Measurements from ENCODE around the gene FXYD3.
"Not testable (repeated sequence)": the region's sequence is repeated elsewhere in the genome, so short reads cannot be mapped to it uniquely, and the experiment has no call there.

The FXYD3 gene

GRCh38 chr19:35087393-35087792 lies 28.2 kb upstream of the FXYD3 start:
- DNase-seq = peak in 1 of 3 experiments; percentile 1

- DNase-seq = no peak
These were observed 27.3 kb upstream of the FXYD3 start for GRCh38 chr19:35088131-35088913.

- no peak for DNase-seq
These were observed 26.1 kb upstream of the FXYD3 start for GRCh38 chr19:35089554-35089953.

- DNase-seq = no peak
These were observed 25.5 kb upstream of the FXYD3 start for GRCh38 chr19:35090160-35090505.

DNA sequence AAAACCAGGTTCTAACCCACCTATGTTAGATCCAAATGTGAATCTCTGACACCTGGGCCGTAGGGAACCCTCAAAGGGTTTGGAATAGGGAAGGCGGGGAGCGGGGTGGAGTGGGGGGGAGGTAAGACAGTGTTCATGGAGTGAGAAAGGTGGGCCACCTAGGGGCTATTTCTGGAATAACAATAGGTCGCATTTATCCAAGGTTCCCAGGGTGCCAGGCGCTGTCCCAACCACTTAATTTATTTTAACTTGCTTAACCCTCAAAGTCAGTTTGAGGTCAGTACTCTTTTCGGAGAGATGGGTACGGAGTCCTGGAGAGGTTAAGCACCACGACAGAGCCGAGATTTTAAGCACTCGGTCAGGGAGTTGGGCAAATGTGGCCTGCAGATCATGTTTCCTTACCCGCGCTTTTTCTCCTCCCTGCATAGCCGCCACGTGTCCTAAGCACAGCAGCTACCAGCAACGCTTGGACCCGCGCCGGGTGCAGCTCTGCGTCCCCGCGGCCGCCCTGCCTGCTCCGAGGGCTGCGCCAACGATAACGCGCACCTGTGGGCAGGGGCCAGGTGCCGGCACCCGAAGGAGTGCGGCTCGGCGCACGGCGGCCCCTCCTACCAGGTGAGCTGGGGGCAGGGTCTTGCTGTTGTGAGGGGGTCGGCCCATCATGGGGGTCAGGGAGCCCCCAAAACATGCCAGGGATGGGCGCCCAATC lies 25.0 kb upstream of the FXYD3 start:
- peak in 2 of 3 experiments; percentile 77 to 88 for DNase-seq

DNA sequence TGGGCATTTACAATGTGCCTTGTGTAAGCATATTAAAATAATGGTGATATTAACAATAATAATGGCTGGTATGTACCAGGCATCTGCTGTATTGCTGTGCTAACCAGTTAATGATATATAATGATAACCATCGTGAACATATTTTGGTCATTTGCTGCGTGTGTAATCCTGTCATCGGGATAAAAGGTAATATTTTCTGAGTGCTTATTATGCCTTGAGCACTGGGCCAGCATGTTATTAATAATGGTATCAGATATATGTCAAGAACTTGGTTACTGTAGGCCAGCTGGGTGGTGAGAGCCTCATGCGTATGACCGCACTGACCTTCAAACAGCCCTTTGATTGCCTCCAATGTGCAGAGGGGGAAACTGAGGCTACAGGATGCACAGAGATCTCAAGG lies 22.2 kb upstream of the FXYD3 start:
- peak in 2 of 3 experiments; percentile 2 to 60 for DNase-seq

GRCh38 chr19:35093941-35094647 lies 21.5 kb upstream of the FXYD3 start:
- no peak for DNase-seq

DNA sequence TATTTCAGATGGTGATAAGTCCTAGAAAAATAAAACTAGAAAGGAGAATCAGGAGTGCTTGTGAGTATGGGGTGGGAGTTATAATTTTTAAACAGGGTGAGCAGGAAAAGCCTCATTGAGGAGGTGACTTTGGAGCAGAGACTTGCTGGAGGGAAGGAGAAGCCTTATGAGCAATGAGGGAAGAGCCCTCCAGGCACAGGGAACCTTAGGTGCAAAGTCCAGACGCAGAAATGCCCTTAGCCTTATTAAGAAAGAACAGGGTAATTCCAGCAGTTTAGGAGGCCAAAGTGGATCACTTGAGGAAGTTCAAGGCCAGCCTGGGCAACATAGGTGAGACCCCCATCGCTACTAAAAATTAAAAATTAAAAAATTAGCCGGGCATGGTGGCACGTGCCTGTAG lies 21.0 kb upstream of the FXYD3 start:
- DNase-seq = no peak

- no peak for DNase-seq
These were observed 19.8 kb upstream of the FXYD3 start for GRCh38 chr19:35095667-35096368.

GRCh38 chr19:35098413-35099049 lies 17.1 kb upstream of the FXYD3 start:
- DNase-seq = no peak

DNA sequence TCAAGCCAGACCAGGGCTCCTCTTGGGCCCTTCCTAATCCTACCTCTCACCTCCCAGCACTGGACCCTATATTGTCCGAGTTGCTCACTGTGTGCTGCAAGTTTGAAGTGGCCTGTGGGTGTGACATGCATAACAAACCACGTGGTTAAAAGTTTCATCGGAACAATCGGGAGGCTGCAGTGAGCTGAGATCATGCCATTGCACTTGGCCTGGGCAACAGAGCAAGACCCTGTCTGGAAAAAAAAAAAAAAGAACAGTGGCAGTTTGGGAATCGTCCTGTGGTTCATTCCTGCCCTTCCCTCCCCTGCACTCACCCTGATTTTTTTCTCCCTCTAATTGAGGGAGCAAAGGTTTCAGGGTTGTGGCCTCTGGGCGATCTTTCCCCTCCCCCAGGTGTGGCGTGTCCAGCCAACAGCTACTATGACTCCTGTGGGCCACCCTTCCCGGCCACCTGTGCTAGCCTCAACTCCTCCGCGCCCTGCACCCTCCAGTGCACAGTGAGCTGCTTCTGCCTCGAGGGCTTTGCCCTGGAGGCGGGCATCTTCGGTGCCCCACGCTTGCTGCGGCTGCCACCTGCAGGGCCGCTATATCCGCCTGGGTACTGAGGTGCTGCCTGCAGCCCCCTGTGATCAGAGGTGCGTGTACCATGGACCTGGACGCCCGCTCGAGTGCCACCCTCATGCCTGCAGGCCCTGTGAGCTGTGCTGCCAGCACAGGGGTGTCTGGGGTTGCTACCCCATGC lies 16.3 kb upstream of the FXYD3 start:
- no peak for DNase-seq

GRCh38 chr19:35099897-35100275 lies 15.7 kb upstream of the FXYD3 start:
- DNase-seq = no peak

- no peak for DNase-seq
These were observed 14.8 kb upstream of the FXYD3 start for GRCh38 chr19:35100588-35101533.

DNA sequence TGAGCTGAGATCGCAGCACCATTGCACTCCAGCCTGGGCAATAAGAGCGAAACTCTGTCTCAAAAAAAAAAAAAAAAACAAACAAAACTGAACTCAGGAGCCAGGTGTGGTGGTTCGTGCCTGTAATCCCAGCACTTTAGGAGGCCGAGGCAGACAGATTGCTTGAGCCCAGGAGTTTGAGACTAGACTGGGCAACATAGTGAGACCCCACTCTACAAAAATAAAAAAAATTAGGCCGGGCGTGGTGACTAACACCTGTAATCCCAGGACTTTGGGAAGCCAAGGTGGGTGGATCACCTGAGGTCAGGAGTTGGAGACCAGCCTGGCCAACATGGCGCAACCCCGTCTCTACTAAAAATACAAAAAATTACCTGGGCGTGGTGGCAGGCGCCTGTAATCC lies 13.7 kb upstream of the FXYD3 start:
- not testable (repeated sequence) for DNase-seq

GRCh38 chr19:35103614-35104013 lies 12.0 kb upstream of the FXYD3 start:
- not testable (repeated sequence) for DNase-seq

DNA sequence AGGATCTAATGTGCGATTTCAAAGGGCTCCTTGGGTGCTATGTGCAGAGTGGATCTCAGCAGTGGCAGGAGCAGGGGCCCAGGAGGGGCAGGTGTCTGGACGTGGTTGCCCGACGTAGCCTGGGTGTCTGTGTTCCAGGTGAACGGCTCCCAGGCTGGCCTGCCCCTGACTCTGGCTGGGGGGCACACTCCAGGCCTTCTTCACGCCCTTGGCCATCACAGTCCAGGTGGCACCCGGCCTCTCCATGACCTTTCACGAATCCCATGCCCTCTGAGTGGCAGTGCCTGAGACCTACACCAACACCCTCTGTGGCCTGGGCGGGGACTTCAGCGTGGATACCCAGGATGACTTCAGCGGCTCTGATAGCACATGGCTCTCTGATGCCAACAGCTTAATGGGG lies 11.3 kb upstream of the FXYD3 start:
- no peak for DNase-seq

DNA sequence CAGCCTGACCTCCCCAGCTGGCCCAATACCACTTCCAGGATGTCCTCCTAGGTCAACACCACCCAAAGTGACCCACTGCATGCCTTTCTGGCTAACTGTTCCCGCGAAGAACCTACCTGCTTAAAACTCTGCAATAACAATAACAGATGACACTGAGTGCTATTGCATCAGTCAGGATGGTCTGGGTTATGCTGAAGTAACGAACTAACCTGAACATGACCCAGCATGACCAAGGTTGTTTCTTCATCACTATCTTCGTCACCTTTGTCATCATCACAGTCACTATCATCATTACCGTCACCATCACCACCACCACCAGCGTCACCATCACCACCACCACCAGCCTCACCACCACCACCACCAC lies 10.6 kb upstream of the FXYD3 start:
- no peak for DNase-seq

GRCh38 chr19:35105411-35106290 lies 10.0 kb upstream of the FXYD3 start:
- no peak for DNase-seq

- no peak for DNase-seq
These were observed 9.4 kb upstream of the FXYD3 start for GRCh38 chr19:35106291-35106583.

DNA sequence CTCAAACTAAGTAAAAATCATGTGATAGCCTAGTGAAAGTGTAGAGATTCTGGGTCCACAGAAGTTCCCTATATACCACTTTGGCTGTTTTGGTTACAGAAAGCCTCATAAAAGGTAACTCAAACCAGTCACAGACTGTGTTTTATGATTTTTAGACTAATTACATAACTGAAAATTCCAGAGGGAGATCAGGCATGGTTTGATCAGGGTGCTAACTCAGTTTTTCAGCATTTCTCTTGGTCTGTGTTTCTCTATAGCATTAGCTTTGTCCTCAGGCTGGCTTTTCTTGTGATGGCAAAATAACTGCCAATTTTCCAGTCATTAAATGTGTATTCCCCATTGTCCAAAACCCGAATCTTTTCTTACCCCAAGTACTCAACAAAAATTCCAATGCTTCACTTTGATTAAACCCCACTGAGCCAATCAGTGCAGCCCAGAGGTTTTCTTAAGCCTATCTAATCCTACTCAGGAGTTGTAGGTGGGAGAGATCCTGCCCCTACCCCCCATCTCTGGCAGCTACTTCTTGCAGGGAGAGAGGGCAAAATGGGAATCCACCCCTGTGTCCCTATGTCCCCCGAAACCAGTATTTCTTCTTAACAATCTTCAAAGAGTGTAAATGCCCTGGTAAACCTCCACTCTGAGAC lies 8.6 kb upstream of the FXYD3 start:
- no peak for DNase-seq

Measured in NCI-H1417 (cell line).